Caco-2 (cell line): ENCODE results near the gene MGA. TPM values are rescaled to one million over a fixed set of nuclear protein-coding genes. Genes with fewer than 3 reads are reported as not detected.

Experiments used
- BruUV-seq: library from RNA; stranded (reverse); fragments of 400-500 nt; replicated peaks from 2 replicates; lab custom pipeline; 2021; lab: Mats Ljungman, UMichigan
- CTCF ChIA-PET: fragments of 300-600 bp; sonication (Branson Sonifier 250); formaldehyde crosslinking; loops from one replicate; lab custom pipeline; 2022; ENCODE audit warnings: antibody characterized with exemption; lab: Charles Lee
- POLR2A ChIA-PET: fragments of 300-600 bp; sonication (Branson Sonifier 250); formaldehyde crosslinking; loops from one replicate; lab custom pipeline; 2022; ENCODE audit warnings: antibody characterized with exemption; lab: Charles Lee
- DNase-seq, 2 experiments: peaks; one replicate each; pipeline versions ENCODE4 v3.0.0 to v3.0.0-alpha.2; 2020 to 2022
- H3K27me3 ChIP-seq: replicated peaks from 2 replicates; pipeline ENCODE4 v1.6.0; 2011; ENCODE audit warnings: low read length; ENCODE audit not compliant: control insufficient read depth, insufficient read depth
- H3K36me3 ChIP-seq: 2 replicates; pipeline ENCODE4 v1.5.1; 2011; ENCODE audit warnings: low read length; ENCODE audit not compliant: control insufficient read depth, insufficient read depth
- H3K4me1 ChIP-seq: fragments of 250-450 bp; sonication (Bioruptor Pico); 2 replicates; pipeline ENCODE4 v1.5.1; 2020; ENCODE audit warnings: mild to moderate bottlenecking
- H3K4me3 ChIP-seq: 2 replicates; pipeline ENCODE4 v1.5.1; 2011; ENCODE audit warnings: low read depth, mild to moderate bottlenecking, control low read depth, low read length
- H3K9me3 ChIP-seq: fragments of 250-450 bp; sonication (Bioruptor Pico); 2 replicates; pipeline ENCODE4 v1.5.1; 2020; ENCODE audit warnings: mild to moderate bottlenecking, moderate library complexity
- H3K27ac Mint-ChIP-seq: one replicate; pipeline ENCODE4 v1.8.0; 2022; ENCODE audit warnings: mixed read lengths; ENCODE audit not compliant: unreplicated experiment
- H3K27me3 Mint-ChIP-seq: one replicate; pipeline ENCODE4 v1.8.0; 2022; ENCODE audit warnings: mixed read lengths; ENCODE audit not compliant: insufficient read depth, unreplicated experiment
- H3K36me3 Mint-ChIP-seq: one replicate; pipeline ENCODE4 v1.8.0; 2022; ENCODE audit warnings: mild to moderate bottlenecking, mixed read lengths; ENCODE audit not compliant: insufficient read depth, unreplicated experiment
- H3K4me1 Mint-ChIP-seq: one replicate; pipeline ENCODE4 v1.8.0; 2022; ENCODE audit warnings: low read depth, mixed read lengths; ENCODE audit not compliant: unreplicated experiment
- H3K4me3 Mint-ChIP-seq: one replicate; pipeline ENCODE4 v1.8.0; 2022; ENCODE audit warnings: mild to moderate bottlenecking, moderate library complexity, mixed read lengths; ENCODE audit not compliant: unreplicated experiment
- H3K9me3 Mint-ChIP-seq: one replicate; pipeline ENCODE4 v1.8.0; 2022; ENCODE audit warnings: mixed read lengths; ENCODE audit not compliant: unreplicated experiment
- CTCF ChIP-seq, 2 experiments: fragments of 200-600 bp in 1 of 2; IDR thresholded peaks; 1 replicate in 1 of 2; 2 replicates in 1 of 2; pipeline versions ENCODE4 v1.5.1 to v1.8.0; 2011 to 2022; ENCODE audit warnings: antibody characterized with exemption in 1 of 2, control low read depth in 1 of 2, inconsistent platforms in 1 of 2, low read depth in 1 of 2, low read length in 1 of 2, mild to moderate bottlenecking in 1 of 2, moderate library complexity in 1 of 2; ENCODE audit not compliant: insufficient read depth in 1 of 2, severe bottlenecking in 1 of 2, unreplicated experiment in 1 of 2
- intact Hi-C: fragments of 100-400 bp; cut with micrococcal nuclease; formaldehyde crosslinking; loops from one replicate; pipeline ENCODE4 v1.10.0; 2022; ENCODE audit not compliant: unreplicated experiment
- total RNA-seq: library from RNA; stranded (reverse); gene quantifications from 2 replicates; pipeline ENCODE4 v1.2.3, GENCODE V29; 2022

The MGA gene
- total RNA-seq, 1 experiment from 2014 or later = 59.6 TPM

- BruUV-seq = no TSS peak
- intact Hi-C loops = no loop called here
- POLR2A ChIA-PET = no interaction called here
- Mint-ChIP-seq H3K4me1 (peaks cover 7% of the 10 kb centered on the region), H3K9me3 (no peaks in the 10 kb centered on the region), H3K4me3 (no peak overlapping the region), H3K27me3 (no peaks in the 10 kb centered on the region), H3K36me3 (peaks cover 12% of the 10 kb centered on the region), H3K27ac (no peak overlapping the region)
- CTCF ChIA-PET = no interaction called here
- Histone ChIP-seq H3K9me3 (no peaks in the 10 kb centered on the region), H3K4me1 (peaks cover 20% of the 10 kb centered on the region), H3K4me3 (no peak overlapping the region), H3K27me3 (no peaks in the 10 kb centered on the region), H3K36me3 (no peaks in the 10 kb centered on the region)
- DNase-seq = no peak
- no peak for TF ChIP-seq CTCF (IDR thresholded peaks at IDR 0.05; ENCODE audit: insufficient read depth in 1 of 2, low read depth in 1 of 2, low read length in 1 of 2, severe bottlenecking in 1 of 2, unreplicated experiment in 1 of 2)
Observed at GRCh38 chr15:41797201-41797944, 137.2 kb downstream of the MGA start.

- POLR2A ChIA-PET = no interaction called here
- intact Hi-C loops = no loop called here
- Mint-ChIP-seq H3K4me3 (no peak overlapping the region), H3K4me1 (peaks cover 7% of the 10 kb centered on the region), H3K27me3 (no peaks in the 10 kb centered on the region), H3K27ac (no peak overlapping the region), H3K36me3 (peaks cover 12% of the 10 kb centered on the region), H3K9me3 (no peaks in the 10 kb centered on the region)
- Histone ChIP-seq H3K4me3 (no peak overlapping the region), H3K27me3 (no peaks in the 10 kb centered on the region), H3K9me3 (no peaks in the 10 kb centered on the region), H3K4me1 (peaks cover 20% of the 10 kb centered on the region), H3K36me3 (no peaks in the 10 kb centered on the region)
- CTCF ChIA-PET = no interaction called here
- DNase-seq = no peak
- no TSS peak for BruUV-seq
- no peak for TF ChIP-seq CTCF (IDR thresholded peaks at IDR 0.05; ENCODE audit: insufficient read depth in 1 of 2, low read depth in 1 of 2, low read length in 1 of 2, severe bottlenecking in 1 of 2, unreplicated experiment in 1 of 2)
Observed at GRCh38 chr15:41798607-41799487, 138.6 kb downstream of the MGA start.

DNA sequence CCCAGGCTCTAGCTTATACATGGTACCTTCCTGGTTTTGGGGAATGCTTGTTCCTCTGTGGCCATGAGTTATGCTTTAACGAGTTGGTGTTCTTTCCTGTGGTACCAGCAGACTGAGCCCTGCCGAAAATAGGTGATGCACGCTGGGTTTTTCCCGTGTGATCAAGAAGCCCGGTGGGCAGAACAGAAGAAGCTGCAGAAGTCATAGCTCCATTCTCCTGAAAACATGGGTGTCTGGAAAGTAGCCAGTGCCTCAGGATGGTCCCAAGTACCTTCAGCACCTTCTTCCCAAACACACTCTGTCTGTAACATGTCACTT lies 139.2 kb downstream of the MGA start:
- H3K9me3 Mint-ChIP-seq = no peaks in the 10 kb centered on the region
- H3K4me3 Mint-ChIP-seq = no peak overlapping the region
- H3K27ac Mint-ChIP-seq = no peak overlapping the region
- Histone ChIP-seq H3K4me1 (peaks cover 20% of the 10 kb centered on the region), H3K9me3 (no peaks in the 10 kb centered on the region), H3K4me3 (no peak overlapping the region), H3K27me3 (no peaks in the 10 kb centered on the region), H3K36me3 (no peaks in the 10 kb centered on the region; the same call in 1 of the 2 replicates)
- peaks cover 12% of the 10 kb centered on the region for H3K36me3 Mint-ChIP-seq
- intact Hi-C loops = no loop called here
- ChIA-PET POLR2A (no interaction called here), CTCF (no interaction called here)
- TF ChIP-seq CTCF (IDR thresholded peaks at IDR 0.05; ENCODE audit: insufficient read depth in 1 of 2, low read depth in 1 of 2, low read length in 1 of 2, severe bottlenecking in 1 of 2, unreplicated experiment in 1 of 2) = no peak
- no peak for DNase-seq
- H3K4me1 Mint-ChIP-seq = peaks cover 7% of the 10 kb centered on the region
- H3K27me3 Mint-ChIP-seq = no peaks in the 10 kb centered on the region
- BruUV-seq = no TSS peak
